Endodermal cell (in vitro differentiated cells): ENCODE data around the gene ANGPTL2. TPM values are rescaled to one million over a fixed set of nuclear protein-coding genes. Genes with fewer than 3 reads are reported as not detected.

Source experiments
- DNase-seq: peaks from one replicate; pipeline ENCODE4 v3.0.0-alpha.2; 2017
- H3K27ac ChIP-seq: 2 replicates; pipeline ENCODE4 v1.5.1; 2013; ENCODE audit warnings: mild to moderate bottlenecking, low read depth, low read length, moderate library complexity
- H3K27me3 ChIP-seq: 2 replicates; pipeline ENCODE4 v1.6.1; 2013; ENCODE audit warnings: mild to moderate bottlenecking, low read length, moderate library complexity; ENCODE audit not compliant: insufficient read depth, control insufficient read depth, poor library complexity, severe bottlenecking
- H3K36me3 ChIP-seq: 2 replicates; pipeline ENCODE4 v1.7.0; 2013; ENCODE audit warnings: mild to moderate bottlenecking, low read length, moderate library complexity; ENCODE audit not compliant: control insufficient read depth, insufficient read depth
- H3K4me1 ChIP-seq: one replicate; pipeline ENCODE4 v1.7.0; 2013; ENCODE audit warnings: low read length; ENCODE audit not compliant: control insufficient read depth, insufficient read depth
- H3K4me3 ChIP-seq: 2 replicates; pipeline ENCODE4 v1.5.1; 2013; ENCODE audit warnings: mild to moderate bottlenecking, low read length, moderate library complexity
- H3K9ac ChIP-seq: 2 replicates; pipeline ENCODE4 v1.6.1; 2013; ENCODE audit warnings: mild to moderate bottlenecking, low read length, moderate library complexity; ENCODE audit not compliant: poor library complexity, severe bottlenecking; ENCODE audit errors: extremely low read depth
- H3K9me3 ChIP-seq: 2 replicates; pipeline ENCODE4 v1.6.1; 2013; ENCODE audit warnings: mild to moderate bottlenecking, low read length, moderate library complexity; ENCODE audit not compliant: control insufficient read depth
- H3K27ac Mint-ChIP-seq: 2 replicates; pipeline ENCODE4 v1.8.0; 2020; ENCODE audit warnings: mixed read lengths
- H3K27me3 Mint-ChIP-seq: 2 replicates; pipeline ENCODE4 v1.8.0; 2021; ENCODE audit warnings: mild to moderate bottlenecking, mixed read lengths; ENCODE audit not compliant: insufficient read depth
- H3K36me3 Mint-ChIP-seq: 2 replicates; pipeline ENCODE4 v1.8.0; 2020; ENCODE audit warnings: low read depth, mixed read lengths
- H3K4me1 Mint-ChIP-seq: 2 replicates; pipeline ENCODE4 v1.8.0; 2020; ENCODE audit warnings: mixed read lengths
- H3K4me3 Mint-ChIP-seq: 2 replicates; pipeline ENCODE4 v1.8.0; 2020; ENCODE audit warnings: mild to moderate bottlenecking, moderate library complexity, mixed read lengths
- H3K9me3 Mint-ChIP-seq: 2 replicates; pipeline ENCODE4 v1.8.0; 2020; ENCODE audit warnings: mild to moderate bottlenecking, mixed read lengths
- whole genome bisulfite sequencing, 2 experiments: methylation state at CpG; one replicate each; pipeline versions ENCODE4 v1.1.5 to v1.1.7; 2013; ENCODE audit warnings: missing lambda C conversion rate in 2 of 2, mixed read lengths in 1 of 2; ENCODE audit not compliant: insufficient coverage in 1 of 2, insufficient read length in 1 of 2; 5-methylcytosine and 5-hydroxymethylcytosine counted together
- total RNA-seq, 2 donors: library from RNA; stranded (reverse); fragmentation: NEBNext Ultra II Directional in 1 of 2; extraction: Animal tissue kit (Norgen Biotek cat#: 25700) in 1 of 2; gene quantifications; 2 replicates in 1 of 2; 3 replicates in 1 of 2; pipeline ENCODE4 v1.2.1, GENCODE V29; 2021
- TF ChIP-seq, protein P1 (sequence below): fragments of 200-600 bp; sonication (generic); conservative IDR thresholded peaks from 2 replicates; pipeline ENCODE4 v1.5.0; 2021; ENCODE audit warnings: antibody characterized with exemption, mild to moderate bottlenecking

Gene ANGPTL2
- total RNA-seq, 2 donors from 2014 or later: 14.8 to 17.1 TPM

DNA sequence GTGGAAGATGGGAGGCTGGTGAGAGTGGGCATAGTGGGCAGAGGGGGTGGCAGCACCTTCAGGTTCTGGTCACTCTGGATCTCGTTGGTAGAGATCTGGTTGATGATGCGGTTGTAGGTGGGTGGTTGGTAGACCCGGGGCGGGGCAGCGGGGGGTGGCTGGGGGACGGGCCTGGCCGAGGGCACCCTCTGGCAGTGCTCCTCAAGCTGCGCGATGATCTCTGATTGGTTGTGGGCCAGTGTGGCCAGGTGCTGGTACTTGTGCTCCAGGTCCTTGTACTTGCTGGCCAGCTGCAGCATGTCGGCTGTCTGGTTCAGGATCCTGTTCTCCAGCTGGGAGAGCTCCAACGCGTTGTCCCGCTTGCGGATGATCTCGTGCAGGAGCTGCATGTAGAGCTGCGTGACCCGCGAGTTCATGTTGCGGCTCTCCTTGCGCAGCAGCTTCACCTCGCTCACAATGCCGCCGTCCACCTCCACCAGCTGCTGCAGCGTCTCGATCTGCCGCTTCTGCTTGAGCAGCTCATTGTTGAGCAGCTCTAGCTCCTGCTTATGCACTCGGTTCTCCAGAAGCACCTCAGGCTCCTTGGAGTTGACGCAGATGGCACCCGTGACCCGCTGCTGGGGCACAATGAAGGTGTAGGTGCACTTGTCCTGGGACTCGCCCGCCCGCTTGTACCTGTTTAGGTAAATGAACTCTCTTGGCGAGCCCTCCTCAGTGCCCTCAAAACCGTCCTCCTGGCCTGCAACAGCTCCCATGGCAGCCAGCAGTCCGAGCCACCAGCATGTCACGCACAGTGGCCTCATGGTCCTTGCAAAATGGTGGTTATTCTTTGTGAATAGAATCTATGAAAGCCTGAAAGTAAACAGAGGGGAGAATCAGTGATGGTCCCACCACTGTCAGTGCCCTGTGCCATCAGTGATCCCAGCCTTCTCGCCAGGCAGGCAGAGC is 14.2 kb downstream of the ANGPTL2 start:
- Histone ChIP-seq H3K9ac (no peak overlapping the region), H3K27ac (no peak overlapping the region), H3K9me3 (no peaks in the 10 kb centered on the region), H3K4me1 (peaks cover 23% of the 10 kb centered on the region), H3K4me3 (no peak overlapping the region), H3K36me3 (no peaks in the 10 kb centered on the region), H3K27me3 (no peaks in the 10 kb centered on the region)
- no peaks in the 10 kb centered on the region for H3K9me3 Mint-ChIP-seq
- no peak for DNase-seq
- TF ChIP-seq, protein P1, sequence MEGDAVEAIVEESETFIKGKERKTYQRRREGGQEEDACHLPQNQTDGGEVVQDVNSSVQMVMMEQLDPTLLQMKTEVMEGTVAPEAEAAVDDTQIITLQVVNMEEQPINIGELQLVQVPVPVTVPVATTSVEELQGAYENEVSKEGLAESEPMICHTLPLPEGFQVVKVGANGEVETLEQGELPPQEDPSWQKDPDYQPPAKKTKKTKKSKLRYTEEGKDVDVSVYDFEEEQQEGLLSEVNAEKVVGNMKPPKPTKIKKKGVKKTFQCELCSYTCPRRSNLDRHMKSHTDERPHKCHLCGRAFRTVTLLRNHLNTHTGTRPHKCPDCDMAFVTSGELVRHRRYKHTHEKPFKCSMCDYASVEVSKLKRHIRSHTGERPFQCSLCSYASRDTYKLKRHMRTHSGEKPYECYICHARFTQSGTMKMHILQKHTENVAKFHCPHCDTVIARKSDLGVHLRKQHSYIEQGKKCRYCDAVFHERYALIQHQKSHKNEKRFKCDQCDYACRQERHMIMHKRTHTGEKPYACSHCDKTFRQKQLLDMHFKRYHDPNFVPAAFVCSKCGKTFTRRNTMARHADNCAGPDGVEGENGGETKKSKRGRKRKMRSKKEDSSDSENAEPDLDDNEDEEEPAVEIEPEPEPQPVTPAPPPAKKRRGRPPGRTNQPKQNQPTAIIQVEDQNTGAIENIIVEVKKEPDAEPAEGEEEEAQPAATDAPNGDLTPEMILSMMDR: no peak
- peaks cover 20% of the 10 kb centered on the region for H3K36me3 Mint-ChIP-seq
- no peak overlapping the region for H3K4me3 Mint-ChIP-seq
- H3K27me3 Mint-ChIP-seq: no peaks in the 10 kb centered on the region
- 96 to 97% methylated on average over 29 to 38 of the region's 38 CpGs for WGBS, 2 experiments
- peaks cover 30% of the 10 kb centered on the region for H3K4me1 Mint-ChIP-seq
- no peak overlapping the region for H3K27ac Mint-ChIP-seq

DNA sequence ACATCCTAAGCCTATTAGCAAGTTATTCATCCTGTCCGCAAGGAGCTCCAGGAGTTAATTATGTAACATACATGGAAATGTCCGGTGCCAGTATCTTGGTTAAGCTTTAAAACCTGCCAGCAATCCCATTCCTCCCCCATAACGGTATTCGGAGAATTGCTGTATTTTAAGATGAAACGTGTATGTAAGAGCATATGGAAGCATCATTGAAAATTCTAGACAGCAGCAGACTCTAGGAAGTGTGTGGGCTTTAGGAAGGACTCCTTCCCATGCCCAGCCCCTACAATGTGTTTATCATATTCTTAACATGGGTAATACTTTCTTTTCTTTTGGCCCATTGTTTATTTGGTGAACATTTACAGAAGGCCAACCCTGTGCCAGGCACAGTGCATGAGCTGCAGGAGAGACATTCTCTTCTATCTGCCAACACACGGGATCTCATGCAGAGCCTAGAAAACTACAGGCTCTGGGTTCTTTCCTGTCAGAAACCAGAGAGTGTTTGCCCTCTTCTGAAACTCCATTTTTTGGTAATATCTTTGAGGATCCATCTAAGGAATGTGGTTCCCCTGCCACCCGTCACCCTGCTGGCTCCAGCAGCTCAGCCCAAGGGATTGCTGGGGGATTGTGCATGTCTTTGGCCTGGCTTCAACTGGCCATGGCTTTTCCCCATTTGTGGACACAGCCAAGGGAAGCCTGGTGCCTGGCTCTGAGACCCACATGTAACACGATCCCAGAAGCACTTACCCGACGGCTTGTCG is 15.1 kb downstream of the ANGPTL2 start:
- no peak for DNase-seq
- Mint-ChIP-seq H3K27me3 (no peaks in the 10 kb centered on the region), H3K27ac (no peak overlapping the region), H3K4me3 (no peak overlapping the region), H3K4me1 (peaks cover 21% of the 10 kb centered on the region), H3K36me3 (peaks cover 20% of the 10 kb centered on the region), H3K9me3 (no peaks in the 10 kb centered on the region)
- no peaks in the 10 kb centered on the region for H3K27me3 ChIP-seq
- no peak overlapping the region for H3K4me3 ChIP-seq
- H3K27ac ChIP-seq: no peak overlapping the region
- peaks cover 17% of the 10 kb centered on the region for H3K4me1 ChIP-seq
- 97 to 100% methylated on average over 6 to 11 of the region's 11 CpGs for WGBS, 2 experiments
- no peaks in the 10 kb centered on the region for H3K36me3 ChIP-seq
- no peaks in the 10 kb centered on the region for H3K9me3 ChIP-seq
- H3K9ac ChIP-seq: no peak overlapping the region
- TF ChIP-seq, protein P1: no peak

DNA sequence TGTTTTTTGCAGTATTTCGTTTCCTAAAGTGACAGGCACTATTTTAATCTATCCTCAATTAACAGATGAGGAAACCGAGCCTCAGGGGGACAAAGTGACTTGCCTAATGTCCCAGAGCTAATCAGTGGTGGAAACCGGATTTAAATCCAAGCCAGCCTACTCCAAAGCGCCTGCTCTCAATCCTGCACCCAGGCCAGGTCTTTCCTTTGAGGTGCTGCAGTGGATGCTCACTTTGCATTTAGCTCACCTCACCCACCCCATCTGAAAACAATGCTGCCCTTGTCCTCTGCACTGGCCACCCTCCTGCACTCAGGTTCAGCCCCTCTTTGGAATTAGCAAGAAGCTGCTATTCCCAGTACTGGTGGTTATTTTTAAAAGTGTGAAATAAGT is 16.0 kb downstream of the ANGPTL2 start:
- Mint-ChIP-seq H3K4me1 (peaks cover 14% of the 10 kb centered on the region), H3K9me3 (no peaks in the 10 kb centered on the region), H3K4me3 (no peak overlapping the region), H3K27ac (no peak overlapping the region), H3K36me3 (peaks cover 20% of the 10 kb centered on the region), H3K27me3 (no peaks in the 10 kb centered on the region)
- H3K4me3 ChIP-seq: no peak overlapping the region
- peaks cover 8% of the 10 kb centered on the region for H3K4me1 ChIP-seq
- TF ChIP-seq, protein P1: no peak
- H3K27ac ChIP-seq: no peak overlapping the region
- no peak overlapping the region for H3K9ac ChIP-seq
- no peak for DNase-seq
- no peaks in the 10 kb centered on the region for H3K36me3 ChIP-seq
- no peaks in the 10 kb centered on the region for H3K9me3 ChIP-seq
- H3K27me3 ChIP-seq: no peaks in the 10 kb centered on the region
- 87% methylated on average over 4 of the region's 4 CpGs; no CpG with 5 or more reads in 1 of the 2 experiments for WGBS, 2 experiments
